GM19238 (cell line): ENCODE results near the gene PRELP.

Experiments
- DNase-seq: peaks from one replicate; pipeline ENCODE4 v3.0.0; 2011; ENCODE audit warnings: low spot score; ENCODE audit not compliant: insufficient read length

PRELP gene

GRCh38 chr1:203477748-203478147 lies 2.1 kb downstream of the PRELP start:
- peak; percentile 16 for DNase-seq

- DNase-seq = no peak
Observed at GRCh38 chr1:203478231-203478630, 2.6 kb downstream of the PRELP start.

GRCh38 chr1:203478986-203479385 lies 3.4 kb downstream of the PRELP start:
- no peak for DNase-seq

DNA sequence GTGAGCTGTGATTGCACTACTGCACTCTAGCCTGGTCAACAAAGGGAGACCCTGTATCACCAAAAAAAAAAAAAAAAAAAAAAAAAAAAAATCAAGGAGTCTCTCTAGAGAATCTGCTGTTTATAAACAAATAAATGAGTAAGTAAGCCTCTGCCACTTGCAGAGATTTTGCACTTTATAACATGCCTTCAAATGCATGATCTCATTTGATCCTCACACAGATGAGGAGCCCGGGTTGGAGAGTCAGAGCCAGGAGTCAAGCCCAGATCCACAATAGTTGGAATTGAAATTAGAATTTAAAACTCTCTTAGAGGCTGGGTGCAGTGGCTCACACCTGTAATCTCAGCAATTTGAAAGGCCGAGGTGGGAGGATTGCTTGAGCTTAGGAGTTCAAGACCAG lies 4.0 kb downstream of the PRELP start:
- no peak for DNase-seq

- DNase-seq = no peak
Observed at GRCh38 chr1:203480084-203480483, 4.5 kb downstream of the PRELP start.

DNA sequence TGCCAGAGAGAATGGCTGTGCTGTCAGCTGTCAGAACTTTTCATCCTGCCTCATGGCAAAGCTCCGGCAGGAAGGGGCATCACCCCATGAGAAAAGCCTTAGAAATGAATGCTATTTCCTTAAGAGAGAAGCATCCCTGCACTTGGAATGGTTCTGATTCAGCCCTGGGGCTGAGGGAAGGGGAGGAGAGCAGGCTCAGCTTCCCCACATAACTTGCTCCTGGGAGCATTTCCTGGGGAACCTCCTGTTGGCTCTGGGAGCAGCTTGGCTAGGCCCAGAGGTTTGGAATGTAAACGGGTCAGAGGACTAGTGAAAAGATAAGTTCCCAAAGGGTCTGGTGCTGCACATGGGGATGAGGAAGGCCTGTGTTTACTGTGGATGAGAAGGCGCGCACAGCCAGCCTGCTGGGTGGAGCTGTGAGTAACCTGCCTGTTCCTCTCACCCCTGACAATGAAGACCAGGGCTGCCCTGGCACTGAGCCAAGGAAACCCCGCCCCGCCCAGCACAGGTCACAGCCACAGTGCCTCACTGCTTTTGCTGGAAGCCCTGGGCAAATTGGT lies 5.0 kb downstream of the PRELP start:
- no peak for DNase-seq

DNA sequence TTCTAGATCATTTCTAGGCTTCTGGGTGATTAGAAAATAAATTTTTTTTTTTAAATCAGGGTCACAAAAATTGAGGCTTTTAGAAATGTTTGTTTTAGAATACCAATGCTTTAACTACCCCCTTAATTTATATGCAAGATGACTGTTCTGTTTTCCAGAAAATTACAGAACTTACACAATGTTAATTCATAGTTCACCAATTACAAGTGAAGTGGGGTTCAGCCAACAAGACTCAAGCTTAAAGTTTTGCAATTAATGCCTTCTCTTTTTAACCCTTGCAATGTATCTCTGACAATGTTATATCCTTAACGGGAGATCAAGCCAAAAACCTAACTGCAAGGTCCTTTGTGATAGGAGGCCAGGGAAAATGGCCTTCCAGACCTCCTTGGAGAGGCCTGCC lies 5.6 kb downstream of the PRELP start:
- no peak for DNase-seq

DNA sequence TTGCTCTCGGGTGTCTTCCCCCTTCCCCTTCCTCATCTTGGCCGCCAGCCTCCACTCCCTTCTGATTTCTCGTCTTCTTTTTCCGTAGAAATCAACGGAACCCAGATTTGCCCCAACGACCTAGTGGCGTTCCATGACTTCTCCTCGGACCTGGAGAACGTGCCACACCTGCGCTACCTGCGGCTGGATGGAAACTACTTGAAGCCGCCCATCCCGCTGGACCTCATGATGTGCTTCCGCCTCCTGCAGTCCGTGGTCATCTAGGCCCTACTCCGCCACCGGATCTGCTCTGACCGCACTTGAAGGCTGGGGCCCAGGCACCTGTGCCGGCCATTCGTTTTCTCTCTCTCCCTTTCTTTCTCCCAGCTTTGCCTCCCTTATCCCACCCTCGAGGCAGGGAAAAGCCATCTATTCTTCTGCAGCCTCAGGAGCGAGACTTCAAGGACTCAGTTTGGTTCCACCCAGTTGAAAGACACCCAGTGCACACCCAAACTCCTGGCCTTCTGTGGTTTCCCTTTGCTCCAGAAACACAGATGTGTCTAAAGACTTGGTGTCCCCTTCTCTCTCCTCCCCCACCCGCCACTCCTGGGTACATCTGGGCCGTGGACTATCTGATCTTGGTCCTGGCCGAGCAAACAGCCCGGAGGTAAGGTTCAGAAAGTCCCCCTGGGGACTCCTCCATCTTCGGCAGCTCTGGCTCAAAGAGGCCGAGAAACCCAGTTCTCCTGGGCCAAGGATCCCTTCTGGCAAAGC lies 11.2 kb downstream of the PRELP start:
- DNase-seq = no peak

GRCh38 chr1:203488539-203488938 lies 12.9 kb downstream of the PRELP start:
- no peak for DNase-seq

DNA sequence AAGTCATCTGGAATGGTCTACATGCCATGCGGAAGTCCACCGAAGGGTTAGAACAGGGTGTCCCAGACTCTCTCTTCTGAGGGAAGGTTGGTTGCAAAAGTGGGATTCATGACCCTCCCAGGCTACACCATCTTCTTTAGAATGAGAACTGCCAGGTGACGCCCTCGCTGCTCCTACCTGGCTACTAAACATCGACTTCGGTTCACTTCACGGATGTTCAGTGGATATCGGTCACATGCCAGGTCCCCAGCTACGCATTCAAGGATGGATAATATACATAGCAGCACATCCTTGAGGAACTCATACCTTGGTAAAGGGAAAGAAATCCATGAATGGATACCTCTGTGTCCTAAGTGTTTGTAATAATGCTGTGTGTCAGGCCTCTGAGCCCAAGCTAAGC lies 15.0 kb downstream of the PRELP start:
- no peak for DNase-seq

GRCh38 chr1:203491664-203492063 lies 16.1 kb downstream of the PRELP start:
- DNase-seq = no peak

GRCh38 chr1:203492082-203492747 lies 16.6 kb downstream of the PRELP start:
- DNase-seq = no peak

DNA sequence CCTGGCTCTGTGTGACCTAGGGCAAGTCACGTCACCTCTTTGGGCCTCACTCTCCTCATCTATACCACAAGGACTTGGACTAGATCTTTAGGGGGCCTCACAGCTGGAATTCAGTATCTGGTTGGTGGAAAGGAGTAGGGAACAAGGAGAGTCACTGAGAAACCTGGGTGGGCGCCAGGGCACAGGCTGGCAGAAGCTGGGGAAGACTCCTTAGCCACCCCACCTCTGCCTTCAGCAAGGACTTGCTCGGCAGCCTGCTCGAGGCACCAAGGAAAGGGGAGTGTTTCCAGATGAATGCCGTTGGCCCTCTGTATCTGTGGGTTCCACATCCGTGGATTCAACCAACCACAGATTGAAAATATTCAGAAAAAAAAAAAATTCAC lies 17.1 kb downstream of the PRELP start:
- DNase-seq = no peak

GRCh38 chr1:203493901-203494300 lies 18.3 kb downstream of the PRELP start, which contains the start of gene OPTC:
Gene OPTC (plus strand): TSS chr1:203494153. CDS start chr1:203496006, 1,853 bp downstream.
- DNase-seq = no peak

- no peak for DNase-seq
Observed at GRCh38 chr1:203495845-203496244, 20.2 kb downstream of the PRELP start.

GRCh38 chr1:203497269-203497777 lies 21.7 kb downstream of the PRELP start:
- DNase-seq = no peak

DNA sequence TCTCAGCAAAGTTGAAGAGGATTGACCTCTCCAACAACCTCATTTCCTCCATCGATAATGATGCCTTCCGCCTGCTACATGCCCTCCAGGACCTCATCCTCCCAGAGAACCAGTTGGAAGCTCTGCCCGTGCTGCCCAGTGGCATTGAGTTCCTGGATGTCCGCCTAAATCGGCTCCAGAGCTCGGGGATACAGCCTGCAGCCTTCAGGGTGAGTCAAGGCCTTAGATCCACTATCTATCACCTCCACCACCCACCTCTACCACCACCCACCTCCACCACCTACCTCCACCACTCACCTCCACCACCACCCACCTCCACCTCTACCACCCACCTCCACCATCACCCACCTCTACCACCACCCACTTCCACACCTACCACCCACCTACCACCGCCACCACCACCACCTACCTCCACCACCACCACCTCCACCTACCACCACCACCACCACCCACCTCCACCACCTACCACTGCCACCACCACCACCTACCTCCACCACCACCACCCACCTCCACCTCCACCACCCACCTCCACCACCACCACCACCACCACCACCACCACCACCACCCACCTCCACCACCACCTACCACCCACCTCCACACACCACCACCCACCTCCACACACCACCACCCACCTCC lies 24.2 kb downstream of the PRELP start:
- no peak for DNase-seq

DNA sequence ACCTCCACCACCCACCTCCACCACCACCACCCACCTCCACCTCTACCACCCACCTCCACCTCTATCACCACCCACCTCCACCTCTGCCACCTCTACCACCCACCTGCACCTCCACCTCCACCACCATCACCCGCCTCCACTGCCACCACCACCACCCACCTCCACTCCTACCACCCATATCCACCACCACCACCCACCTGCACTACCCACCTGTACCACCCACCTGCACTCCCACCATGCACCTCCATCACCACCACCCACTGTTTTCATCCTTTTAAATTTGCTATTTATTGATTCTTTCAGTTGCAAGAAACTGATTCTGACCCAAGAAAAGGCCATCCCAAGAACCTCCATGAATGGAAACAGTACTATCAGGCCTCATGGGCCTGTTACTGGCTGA lies 24.7 kb downstream of the PRELP start:
- no peak for DNase-seq

- DNase-seq = no peak
Observed at GRCh38 chr1:203503836-203504235, 28.2 kb downstream of the PRELP start.

DNA sequence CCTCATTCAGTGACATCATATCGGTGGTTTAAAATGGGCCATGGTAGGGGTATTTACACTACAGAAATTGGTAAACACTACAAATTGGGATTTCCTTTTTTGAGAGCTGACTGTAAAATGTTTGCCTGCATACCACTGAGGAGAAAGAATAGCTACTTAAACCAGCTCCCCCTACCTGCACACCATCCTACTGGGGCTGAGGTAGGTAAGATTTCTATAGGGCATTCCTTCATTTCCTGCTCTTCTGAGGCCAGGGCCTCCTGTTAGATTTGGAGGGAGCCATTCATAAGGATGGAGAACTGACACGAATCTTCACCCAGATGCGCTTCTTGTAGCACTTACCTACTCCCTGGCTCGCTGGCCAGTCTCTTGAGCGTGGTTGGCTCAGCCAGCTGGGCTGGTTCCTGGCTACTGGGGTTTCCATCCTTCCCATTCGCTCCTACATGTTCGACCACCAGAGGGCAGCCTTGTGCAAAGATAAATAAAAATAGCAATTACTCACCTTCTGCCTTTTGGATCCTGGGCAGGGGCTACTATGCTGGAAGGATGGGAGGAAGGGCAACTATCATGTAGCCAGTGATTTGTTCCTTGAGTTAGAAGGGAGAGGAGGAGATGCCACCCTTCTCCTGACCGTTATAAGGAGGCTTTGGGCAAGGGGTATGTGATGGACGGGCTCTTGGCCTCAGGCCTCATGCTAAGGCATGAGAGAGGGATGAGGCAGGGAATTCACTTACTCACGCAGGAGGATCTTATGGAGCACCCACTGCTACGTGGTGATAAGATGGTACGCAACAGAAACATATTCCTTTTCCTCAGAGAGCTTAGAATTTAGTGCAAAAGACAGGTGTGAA lies 29.0 kb downstream of the PRELP start:
- DNase-seq = peak; percentile 79
